ENCODE results near the gene SNTG2. TPM values are rescaled to one million over a fixed set of nuclear protein-coding genes. Genes with fewer than 3 reads are reported as not detected.

SNTG2 gene
- total and polyA plus RNA-seq, 10 donors, result 1.9 to 59.4 (median 18.3) TPM

GRCh38 chr2:1022178-1022577, 71.5 kb downstream of the SNTG2 start:
- no peaks in the 10 kb centered on the region for H3K9me3 ChIP-seq
- H3K27ac ChIP-seq, result no peak overlapping the region
- intact Hi-C loops (cut with DNase I; ENCODE audit: low total_unique reads), result no loop called here
- no peaks in the 10 kb centered on the region for H3K27me3 ChIP-seq (replicated peaks in 1 of 7)
- TF ChIP-seq, protein P1, sequence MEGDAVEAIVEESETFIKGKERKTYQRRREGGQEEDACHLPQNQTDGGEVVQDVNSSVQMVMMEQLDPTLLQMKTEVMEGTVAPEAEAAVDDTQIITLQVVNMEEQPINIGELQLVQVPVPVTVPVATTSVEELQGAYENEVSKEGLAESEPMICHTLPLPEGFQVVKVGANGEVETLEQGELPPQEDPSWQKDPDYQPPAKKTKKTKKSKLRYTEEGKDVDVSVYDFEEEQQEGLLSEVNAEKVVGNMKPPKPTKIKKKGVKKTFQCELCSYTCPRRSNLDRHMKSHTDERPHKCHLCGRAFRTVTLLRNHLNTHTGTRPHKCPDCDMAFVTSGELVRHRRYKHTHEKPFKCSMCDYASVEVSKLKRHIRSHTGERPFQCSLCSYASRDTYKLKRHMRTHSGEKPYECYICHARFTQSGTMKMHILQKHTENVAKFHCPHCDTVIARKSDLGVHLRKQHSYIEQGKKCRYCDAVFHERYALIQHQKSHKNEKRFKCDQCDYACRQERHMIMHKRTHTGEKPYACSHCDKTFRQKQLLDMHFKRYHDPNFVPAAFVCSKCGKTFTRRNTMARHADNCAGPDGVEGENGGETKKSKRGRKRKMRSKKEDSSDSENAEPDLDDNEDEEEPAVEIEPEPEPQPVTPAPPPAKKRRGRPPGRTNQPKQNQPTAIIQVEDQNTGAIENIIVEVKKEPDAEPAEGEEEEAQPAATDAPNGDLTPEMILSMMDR (IDR thresholded peaks at IDR 0.05 in 8 of 11, conservative IDR thresholded peaks at IDR 0.05 in 3 of 11), result no peak
- TF ChIP-seq POLR2AphosphoS5 (IDR thresholded peaks at IDR 0.05) (no peak), POLR2A (IDR thresholded peaks at IDR 0.05) (no peak)
- no peak for DNase-seq
- WGBS, 5 donors, result 91 to 94% (median 93%) methylated on average over 17 of the region's 17 CpGs
- no peak overlapping the region for H3K4me3 ChIP-seq
- H3K36me3 ChIP-seq, result no peaks in the 10 kb centered on the region
- peaks cover 0 to 5% (median 0%) of the 10 kb centered on the region in 6 donors for H3K4me1 ChIP-seq

- no peak overlapping the region for H3K4me3 ChIP-seq
- no peaks in the 10 kb centered on the region for H3K27me3 ChIP-seq (replicated peaks in 1 of 7)
- TF ChIP-seq POLR2AphosphoS5 (IDR thresholded peaks at IDR 0.05) (no peak), POLR2A (IDR thresholded peaks at IDR 0.05) (no peak)
- TF ChIP-seq, protein P1 (IDR thresholded peaks at IDR 0.05 in 8 of 11, conservative IDR thresholded peaks at IDR 0.05 in 3 of 11), result no peak
- no peaks in the 10 kb centered on the region for H3K36me3 ChIP-seq
- 67 to 91% (median 72%) methylated on average over 4 of the region's 4 CpGs for WGBS, 5 donors
- peaks cover 0 to 5% (median 0%) of the 10 kb centered on the region in 6 donors for H3K4me1 ChIP-seq
- no peaks in the 10 kb centered on the region for H3K9me3 ChIP-seq
- intact Hi-C loops (cut with DNase I; ENCODE audit: low total_unique reads), result no loop called here
- no peak overlapping the region for H3K27ac ChIP-seq
- no peak for DNase-seq
Observed at GRCh38 chr2:1024981-1025380, 74.3 kb downstream of the SNTG2 start.

- Histone ChIP-seq H3K4me1 (peaks cover 0 to 5% (median 0%) of the 10 kb centered on the region in 6 donors), H3K27ac (no peak overlapping the region), H3K4me3 (no peak overlapping the region), H3K36me3 (no peaks in the 10 kb centered on the region), H3K27me3 (replicated peaks in 1 of 7) (no peaks in the 10 kb centered on the region), H3K9me3 (no peaks in the 10 kb centered on the region)
- TF ChIP-seq POLR2AphosphoS5 (IDR thresholded peaks at IDR 0.05), result no peak
- TF ChIP-seq POLR2A (IDR thresholded peaks at IDR 0.05), result no peak
- TF ChIP-seq, protein P1 (IDR thresholded peaks at IDR 0.05 in 8 of 11, conservative IDR thresholded peaks at IDR 0.05 in 3 of 11), result no peak
- DNase-seq, result no peak
- intact Hi-C loops (cut with DNase I; ENCODE audit: low total_unique reads), result no loop called here
- WGBS, 5 donors, result 55 to 89% (median 72%) methylated on average over 4 of the region's 4 CpGs
Observed at GRCh38 chr2:1026141-1026540, 75.5 kb downstream of the SNTG2 start.

DNA sequence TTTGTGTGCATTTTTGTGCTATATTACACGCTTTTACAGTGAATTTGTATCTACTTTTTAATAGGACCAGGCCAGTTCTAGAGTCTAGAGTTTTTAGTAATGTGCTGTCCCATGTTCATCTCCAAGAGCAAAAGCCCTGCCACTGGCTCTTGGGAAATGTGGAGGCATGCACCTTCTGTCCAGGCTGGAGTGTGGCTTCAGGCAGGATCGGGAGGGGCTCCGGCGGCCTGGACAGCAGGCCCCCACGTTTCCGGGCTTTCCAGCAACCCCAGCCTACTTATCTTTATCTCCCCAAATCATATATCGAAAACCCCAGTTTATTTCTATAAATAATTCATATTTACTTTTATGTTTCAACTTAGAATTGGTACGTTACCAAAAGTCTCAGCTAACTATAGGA, 78.2 kb downstream of the SNTG2 start:
- Histone ChIP-seq H3K27me3 (replicated peaks in 1 of 7) (no peaks in the 10 kb centered on the region), H3K27ac (no peak overlapping the region), H3K4me1 (peaks cover 0 to 5% (median 0%) of the 10 kb centered on the region in 6 donors), H3K9me3 (no peaks in the 10 kb centered on the region), H3K4me3 (no peak overlapping the region), H3K36me3 (no peaks in the 10 kb centered on the region)
- 86 to 91% (median 89%) methylated on average over 8 of the region's 8 CpGs for WGBS, 5 donors
- intact Hi-C loops (cut with DNase I; ENCODE audit: low total_unique reads), result no loop called here
- no peak for DNase-seq
- TF ChIP-seq POLR2AphosphoS5 (IDR thresholded peaks at IDR 0.05) (no peak), POLR2A (IDR thresholded peaks at IDR 0.05) (no peak)
- TF ChIP-seq, protein P1 (IDR thresholded peaks at IDR 0.05 in 8 of 11, conservative IDR thresholded peaks at IDR 0.05 in 3 of 11), result no peak

Measured in spleen (tissue), 11 donors.